Astrocyte (in vitro differentiated cells and primary cell): Measurements from ENCODE around the gene ALMS1.
"Not testable (repeated sequence)": the region's sequence is repeated elsewhere in the genome, so short reads cannot be mapped to it uniquely, and the experiment has no call there.

Experiments used
- EZH2 ChIP-seq: IDR thresholded peaks from 2 replicates; pipeline ENCODE4 v1.6.1; 2012; ENCODE audit warnings: mild to moderate bottlenecking, low read length, inconsistent platforms; ENCODE audit not compliant: insufficient read depth
- TF ChIP-seq, protein P1 (sequence below): IDR thresholded peaks from 2 replicates; pipeline ENCODE4 v1.5.1; 2011; ENCODE audit warnings: low read depth, mild to moderate bottlenecking, inconsistent platforms, low read length, moderate library complexity; ENCODE audit not compliant: insufficient read depth

DNA sequence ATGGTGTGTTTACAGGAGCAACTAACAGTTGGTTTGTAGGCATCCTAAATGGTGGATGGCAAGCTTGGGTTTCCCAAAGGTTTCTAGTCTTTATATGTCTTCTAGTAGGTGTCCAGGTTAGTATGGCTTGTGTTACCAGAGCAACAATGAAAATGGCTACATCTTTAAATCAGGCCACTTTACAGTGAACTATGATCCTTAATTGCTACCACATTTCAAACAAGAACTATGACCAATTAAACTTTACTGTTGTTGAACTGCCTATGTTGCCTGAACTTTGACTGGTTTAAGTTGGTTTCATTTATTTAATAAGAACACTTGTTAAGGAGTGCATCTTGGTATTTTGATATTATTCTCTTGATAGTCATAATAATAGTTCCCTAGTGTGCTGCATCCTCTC, 251.3 kb downstream of the ALMS1 start:
- TF ChIP-seq, protein P1, sequence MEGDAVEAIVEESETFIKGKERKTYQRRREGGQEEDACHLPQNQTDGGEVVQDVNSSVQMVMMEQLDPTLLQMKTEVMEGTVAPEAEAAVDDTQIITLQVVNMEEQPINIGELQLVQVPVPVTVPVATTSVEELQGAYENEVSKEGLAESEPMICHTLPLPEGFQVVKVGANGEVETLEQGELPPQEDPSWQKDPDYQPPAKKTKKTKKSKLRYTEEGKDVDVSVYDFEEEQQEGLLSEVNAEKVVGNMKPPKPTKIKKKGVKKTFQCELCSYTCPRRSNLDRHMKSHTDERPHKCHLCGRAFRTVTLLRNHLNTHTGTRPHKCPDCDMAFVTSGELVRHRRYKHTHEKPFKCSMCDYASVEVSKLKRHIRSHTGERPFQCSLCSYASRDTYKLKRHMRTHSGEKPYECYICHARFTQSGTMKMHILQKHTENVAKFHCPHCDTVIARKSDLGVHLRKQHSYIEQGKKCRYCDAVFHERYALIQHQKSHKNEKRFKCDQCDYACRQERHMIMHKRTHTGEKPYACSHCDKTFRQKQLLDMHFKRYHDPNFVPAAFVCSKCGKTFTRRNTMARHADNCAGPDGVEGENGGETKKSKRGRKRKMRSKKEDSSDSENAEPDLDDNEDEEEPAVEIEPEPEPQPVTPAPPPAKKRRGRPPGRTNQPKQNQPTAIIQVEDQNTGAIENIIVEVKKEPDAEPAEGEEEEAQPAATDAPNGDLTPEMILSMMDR, result not testable (repeated sequence)
- TF ChIP-seq EZH2, result not testable (repeated sequence)
